ES-I3 (cell line): ENCODE results near the gene OR2T11.
"Not testable (repeated sequence)": the region's sequence is repeated elsewhere in the genome, so short reads cannot be mapped to it uniquely, and the experiment has no call there.

Experiments used
- H3K36me3 ChIP-seq: 2 replicates; pipeline ENCODE4 v1.6.1; 2013; ENCODE audit warnings: mild to moderate bottlenecking, low read length, control low read depth, moderate library complexity; ENCODE audit not compliant: insufficient read depth
- H3K4me1 ChIP-seq: 2 replicates; pipeline ENCODE4 v1.6.1; 2013; ENCODE audit warnings: mild to moderate bottlenecking, control low read depth, low read length; ENCODE audit not compliant: insufficient read depth
- H3K9ac ChIP-seq: 2 replicates; pipeline ENCODE4 v1.6.1; 2013; ENCODE audit warnings: low read depth, mild to moderate bottlenecking, low read length, moderate library complexity
- H3K9me3 ChIP-seq: 2 replicates; pipeline ENCODE4 v1.6.1; 2013; ENCODE audit warnings: mild to moderate bottlenecking, low read length, moderate library complexity; ENCODE audit not compliant: control insufficient read depth, insufficient read depth

OR2T11 gene

GRCh38 chr1:248592655-248593054 is 42.2 kb downstream of the OR2T11 start:
- no peaks in the 10 kb centered on the region for H3K9me3 ChIP-seq
- H3K36me3 ChIP-seq: no peaks in the 10 kb centered on the region
- H3K4me1 ChIP-seq: no peaks in the 10 kb centered on the region
- H3K9ac ChIP-seq: no peak overlapping the region

GRCh38 chr1:248590055-248590454 is 44.8 kb downstream of the OR2T11 start:
- no peaks in the 10 kb centered on the region for H3K36me3 ChIP-seq
- no peaks in the 10 kb centered on the region for H3K9me3 ChIP-seq

GRCh38 chr1:248589334-248589733 is 45.6 kb downstream of the OR2T11 start:
- no peak overlapping the region for H3K9ac ChIP-seq
- H3K4me1 ChIP-seq: no peaks in the 10 kb centered on the region
- no peaks in the 10 kb centered on the region for H3K36me3 ChIP-seq
- H3K9me3 ChIP-seq: no peaks in the 10 kb centered on the region

More at GRCh38 chr1:248590055-248590454, 44.8 kb downstream of the OR2T11 start:
- Histone ChIP-seq H3K9ac (no peak overlapping the region), H3K4me1 (no peaks in the 10 kb centered on the region)

GRCh38 chr1:248585266-248585665 is 49.6 kb downstream of the OR2T11 start:
- no peak overlapping the region for H3K9ac ChIP-seq
- no peaks in the 10 kb centered on the region for H3K4me1 ChIP-seq
- H3K9me3 ChIP-seq: no peaks in the 10 kb centered on the region
- no peaks in the 10 kb centered on the region for H3K36me3 ChIP-seq

GRCh38 chr1:248576260-248576980 is 58.5 kb downstream of the OR2T11 start:
- no peaks in the 10 kb centered on the region for H3K4me1 ChIP-seq
- H3K9me3 ChIP-seq: no peaks in the 10 kb centered on the region

GRCh38 chr1:248574657-248575056 is 60.2 kb downstream of the OR2T11 start, which contains the start of gene OR2T34:
Gene OR2T34 (minus strand): TSS chr1:248574757. CDS start chr1:248574757, 0 bp downstream.
- H3K9me3 ChIP-seq, H3K9ac ChIP-seq: not testable (repeated sequence)

More at GRCh38 chr1:248576260-248576980, 58.5 kb downstream of the OR2T11 start:
- Histone ChIP-seq H3K36me3 (no peaks in the 10 kb centered on the region), H3K9ac (no peak overlapping the region)

GRCh38 chr1:248573856-248574255 is 61.0 kb downstream of the OR2T11 start:
- not testable (repeated sequence) for H3K36me3 ChIP-seq, H3K4me1 ChIP-seq, H3K9ac ChIP-seq, H3K9me3 ChIP-seq

More at GRCh38 chr1:248574657-248575056, 60.2 kb downstream of the OR2T11 start, which contains the start of gene OR2T34:
- not testable (repeated sequence) for H3K36me3 ChIP-seq, H3K4me1 ChIP-seq
